AG04449 (cell line): ENCODE measurements around the gene EXOC6B.

Source experiments
- CTCF ChIA-PET: fragments of 350-600 bp; formaldehyde crosslinking; extraction: SDS; loops from one replicate; lab custom pipeline; 2021; ENCODE audit warnings: antibody characterized with exemption; lab: Yijun Ruan, JAX
- POLR2A ChIA-PET: fragments of 400-600, 350-600 bp; formaldehyde crosslinking; extraction: SDS; loops from one replicate; lab custom pipeline; 2020; ENCODE audit warnings: antibody characterized with exemption, inconsistent platforms; lab: Yijun Ruan, JAX
- DNase-seq: peaks from one replicate; pipeline ENCODE4 v3.0.0-alpha.2; 2010; ENCODE audit warnings: low read depth, low spot score
- H3K4me3 ChIP-seq: 2 replicates; pipeline ENCODE4 v1.5.1; 2011; ENCODE audit warnings: low read depth, mild to moderate bottlenecking, control low read depth, low read length
- TF ChIP-seq, protein P1 (sequence below): IDR thresholded peaks from one replicate; pipeline ENCODE4 v1.5.1; 2011; ENCODE audit warnings: mild to moderate bottlenecking, moderate library complexity, low read length, control low read depth, inconsistent platforms; ENCODE audit not compliant: insufficient read depth; ENCODE audit errors: missing control alignments

Gene EXOC6B

DNA sequence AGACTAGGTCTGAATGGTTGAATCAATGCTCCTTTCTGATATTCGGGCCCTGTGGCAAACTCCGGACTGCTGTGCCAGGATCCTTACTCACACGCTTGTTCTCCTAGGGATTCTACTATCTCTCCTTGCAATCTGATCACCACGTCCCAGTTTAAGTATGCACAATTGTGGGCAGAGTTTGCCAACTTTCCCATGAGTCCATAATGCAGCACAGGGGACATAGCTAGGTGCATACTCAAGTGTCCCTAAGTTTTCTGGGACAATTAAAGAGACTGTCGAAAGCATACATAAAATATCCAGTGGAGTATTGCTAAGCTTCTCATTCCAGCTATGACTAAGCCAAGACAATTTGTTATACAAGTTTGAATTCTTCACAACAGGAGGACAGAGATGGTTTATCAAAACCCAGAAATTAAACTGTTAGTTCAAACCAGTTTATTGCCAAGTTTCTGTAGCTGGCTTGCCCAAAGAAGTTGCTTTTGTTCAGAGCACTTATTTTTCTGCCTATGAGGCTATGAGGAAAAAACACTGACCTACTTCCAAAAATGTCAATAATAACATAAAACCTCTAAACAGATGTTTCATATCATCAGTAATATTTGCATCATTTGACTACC is 136.1 kb downstream of the EXOC6B start:
- no peak overlapping the region for H3K4me3 ChIP-seq
- ChIA-PET CTCF (interaction anchor here (0.6 kb wide), 1 partner anchor 33 kb away, joined by 3 read pairs; no protein-coding TSS in a partner anchor), POLR2A (no interaction called here)
- TF ChIP-seq, protein P1, sequence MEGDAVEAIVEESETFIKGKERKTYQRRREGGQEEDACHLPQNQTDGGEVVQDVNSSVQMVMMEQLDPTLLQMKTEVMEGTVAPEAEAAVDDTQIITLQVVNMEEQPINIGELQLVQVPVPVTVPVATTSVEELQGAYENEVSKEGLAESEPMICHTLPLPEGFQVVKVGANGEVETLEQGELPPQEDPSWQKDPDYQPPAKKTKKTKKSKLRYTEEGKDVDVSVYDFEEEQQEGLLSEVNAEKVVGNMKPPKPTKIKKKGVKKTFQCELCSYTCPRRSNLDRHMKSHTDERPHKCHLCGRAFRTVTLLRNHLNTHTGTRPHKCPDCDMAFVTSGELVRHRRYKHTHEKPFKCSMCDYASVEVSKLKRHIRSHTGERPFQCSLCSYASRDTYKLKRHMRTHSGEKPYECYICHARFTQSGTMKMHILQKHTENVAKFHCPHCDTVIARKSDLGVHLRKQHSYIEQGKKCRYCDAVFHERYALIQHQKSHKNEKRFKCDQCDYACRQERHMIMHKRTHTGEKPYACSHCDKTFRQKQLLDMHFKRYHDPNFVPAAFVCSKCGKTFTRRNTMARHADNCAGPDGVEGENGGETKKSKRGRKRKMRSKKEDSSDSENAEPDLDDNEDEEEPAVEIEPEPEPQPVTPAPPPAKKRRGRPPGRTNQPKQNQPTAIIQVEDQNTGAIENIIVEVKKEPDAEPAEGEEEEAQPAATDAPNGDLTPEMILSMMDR, result no peak
- DNase-seq, result no peak

DNA sequence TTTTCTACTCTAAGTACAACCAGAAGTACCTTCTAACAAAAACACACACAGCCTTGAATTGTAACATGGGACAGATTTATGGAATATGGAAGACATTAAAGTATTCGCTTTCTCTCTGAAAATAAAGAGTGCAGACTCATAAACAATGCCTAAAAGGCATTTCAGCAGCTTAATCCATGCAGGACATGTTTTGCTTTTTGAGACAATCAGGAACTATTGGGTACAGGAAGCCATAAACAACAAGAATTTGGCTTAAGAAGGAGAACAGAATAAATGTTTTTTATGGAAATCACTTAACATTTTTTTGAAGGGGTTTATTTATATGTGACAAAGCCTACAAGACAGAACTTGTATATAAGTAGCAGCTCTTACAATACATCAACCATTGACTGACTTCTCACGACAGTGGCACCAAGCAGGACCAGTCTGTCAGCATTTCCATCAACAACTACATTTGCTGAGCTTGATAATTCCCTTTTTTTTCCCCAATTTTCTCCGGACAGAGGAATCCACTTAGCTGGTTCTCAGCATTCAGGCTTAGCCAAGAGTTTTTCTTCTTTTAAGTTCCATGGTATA is 140.1 kb downstream of the EXOC6B start:
- CTCF ChIA-PET, result no interaction called here
- POLR2A ChIA-PET, result no interaction called here
- no peak overlapping the region for H3K4me3 ChIP-seq
- DNase-seq, result no peak
- TF ChIP-seq, protein P1, result no peak

DNA sequence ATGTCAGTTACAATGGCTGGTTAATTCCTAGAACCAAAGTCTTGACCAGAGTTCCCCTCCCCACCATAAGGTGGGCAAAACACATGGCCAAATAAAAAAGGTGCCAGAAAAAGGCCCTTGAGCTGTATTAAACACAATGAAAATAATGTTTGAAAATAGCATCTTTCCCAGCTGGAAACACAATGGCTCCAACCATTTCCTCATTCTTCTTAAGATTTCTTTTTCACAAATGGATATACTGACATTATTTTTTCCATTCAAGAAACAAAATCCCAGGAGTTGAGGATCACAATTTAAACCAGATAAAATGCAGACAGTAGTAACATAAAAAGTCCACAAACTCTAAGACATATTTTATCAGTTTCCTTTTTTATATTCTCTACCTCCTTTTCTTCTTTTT is 143.8 kb downstream of the EXOC6B start:
- TF ChIP-seq, protein P1, result no peak
- ChIA-PET POLR2A (interaction anchor here (0.8 kb wide), 1 partner anchor 25 kb away, joined by 7 read pairs; no protein-coding TSS in a partner anchor), CTCF (no interaction called here)
- H3K4me3 ChIP-seq, result no peak overlapping the region
- DNase-seq, result no peak

DNA sequence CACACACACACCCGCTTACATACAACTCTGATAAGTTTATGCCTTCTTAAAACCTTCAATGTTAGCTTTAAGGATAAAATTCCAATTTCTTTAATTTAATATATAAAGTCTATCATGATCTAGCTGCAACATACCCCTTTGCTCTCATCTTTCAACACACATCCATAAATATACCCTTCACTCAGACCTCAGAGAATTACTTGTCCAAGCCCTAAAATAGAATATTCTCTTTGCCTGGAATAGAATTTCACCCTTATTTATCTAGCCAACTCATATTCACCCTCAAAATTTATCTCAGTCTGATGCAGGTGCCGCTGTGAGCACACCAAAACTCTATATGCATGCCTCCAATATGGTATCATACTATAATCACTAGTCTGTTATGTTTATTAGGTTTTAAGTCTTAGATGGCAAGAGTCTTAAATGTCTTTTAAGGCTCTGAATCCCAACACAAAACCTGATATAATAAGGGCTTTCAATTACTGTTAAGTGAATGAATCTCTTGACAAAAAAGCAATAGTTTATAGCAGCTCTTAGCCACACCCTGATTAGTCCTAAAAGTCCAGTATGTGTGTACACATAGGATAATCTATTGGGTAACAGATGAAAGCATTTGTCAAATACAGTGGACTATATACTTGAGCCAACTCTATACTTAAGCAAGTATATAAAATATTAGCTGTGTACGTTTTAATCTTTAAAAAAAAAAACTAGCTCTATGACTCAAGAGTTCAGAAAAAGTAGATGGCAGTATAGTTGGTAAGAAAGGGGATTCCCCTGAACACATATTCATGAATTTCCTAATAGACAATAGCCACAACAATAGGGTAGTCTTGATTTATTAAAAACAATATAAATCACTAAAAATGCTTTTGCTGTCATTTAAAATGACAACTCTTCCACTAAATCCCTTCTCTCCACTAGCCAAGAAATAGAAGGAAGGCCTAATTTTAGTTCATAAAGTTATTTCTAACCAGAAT is 144.5 kb downstream of the EXOC6B start:
- DNase-seq, result no peak
- no peak overlapping the region for H3K4me3 ChIP-seq
- CTCF ChIA-PET, result no interaction called here
- POLR2A ChIA-PET, result interaction anchor here (0.8 kb wide), 1 partner anchor 24 kb away, joined by 7 read pairs; no protein-coding TSS in a partner anchor
- TF ChIP-seq, protein P1, result no peak

DNA sequence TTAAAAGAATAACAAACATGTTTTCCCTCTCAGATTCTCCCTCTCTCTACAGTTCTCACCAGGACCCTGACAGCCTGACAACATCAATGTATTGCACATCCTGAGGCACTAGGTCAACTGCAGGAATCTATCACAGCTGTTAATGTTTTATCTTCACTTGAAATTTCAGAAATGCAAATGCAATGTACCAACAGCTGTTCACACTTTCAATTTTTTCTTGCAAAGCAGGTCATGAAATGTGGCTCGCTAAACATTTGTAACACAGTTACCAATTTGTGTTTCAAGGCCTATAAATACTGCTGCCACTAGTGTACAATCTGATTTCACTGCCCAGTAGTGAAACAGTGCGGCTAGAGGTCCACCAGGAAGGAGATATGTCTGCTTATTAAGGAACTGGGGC is 147.8 kb downstream of the EXOC6B start:
- no peak for DNase-seq
- CTCF ChIA-PET, result no interaction called here
- POLR2A ChIA-PET, result no interaction called here

More for the DNA sequence above, 147.8 kb downstream of the EXOC6B start:
- H3K4me3 ChIP-seq, result no peak overlapping the region
- TF ChIP-seq, protein P1, result no peak
